Prostate gland (tissue), 2 donors: ENCODE measurements around the gene ANGPTL2.

Experiments used
- CTCF ChIP-seq, 4 experiments: fragments of 200-600 bp in 2 of 4; fragments of 450-650 bp in 2 of 4; sonication (generic) in 2 of 4; IDR thresholded peaks; 1 replicate in 3 of 4; 2 replicates in 1 of 4; pipeline ENCODE4 v1.5.1; 2016 to 2019; ENCODE audit warnings: antibody characterized with exemption in 4 of 4, mild to moderate bottlenecking in 2 of 4, moderate library complexity in 2 of 4
- POLR2A ChIP-seq: fragments of 450-650 bp; IDR thresholded peaks from one replicate; pipeline ENCODE4 v1.6.1; 2016; ENCODE audit warnings: antibody characterized with exemption, mild to moderate bottlenecking
- POLR2AphosphoS5 ChIP-seq: sonication (generic); formaldehyde crosslinking; IDR thresholded peaks from one replicate; pipeline ENCODE4 v1.6.1; 2017; ENCODE audit warnings: antibody characterized with exemption

DNA sequence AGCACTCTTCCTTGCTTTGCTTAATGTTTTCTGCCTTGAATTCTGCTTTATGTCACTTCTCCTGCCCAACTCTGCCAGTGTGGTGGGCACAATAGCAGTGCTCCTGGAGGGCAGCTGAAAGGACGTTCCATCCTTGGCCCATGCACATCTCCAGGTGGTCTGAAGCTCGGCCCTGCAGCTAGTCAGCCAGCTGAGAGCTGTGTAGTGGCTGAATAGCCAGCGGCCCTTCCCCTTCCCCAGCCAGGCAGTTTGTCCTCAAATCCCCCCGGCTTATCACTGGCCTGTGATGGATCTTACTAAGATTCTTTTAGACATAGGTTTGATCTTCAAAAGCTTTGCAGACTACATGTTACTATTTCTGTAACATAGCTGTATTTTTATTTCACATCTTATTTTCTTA is 42.7 kb upstream of the ANGPTL2 start:
- no peak for TF ChIP-seq CTCF (IDR thresholded peaks at IDR 0.05)
- no peak for TF ChIP-seq POLR2A
- no peak for TF ChIP-seq POLR2AphosphoS5
